ENCODE results near the gene OPCML. TPM values are rescaled to one million over a fixed set of nuclear protein-coding genes. Genes with fewer than 3 reads are reported as not detected.

OPCML gene
- total RNA-seq, 1 experiment from 2014 or later = 0.02 TPM

DNA sequence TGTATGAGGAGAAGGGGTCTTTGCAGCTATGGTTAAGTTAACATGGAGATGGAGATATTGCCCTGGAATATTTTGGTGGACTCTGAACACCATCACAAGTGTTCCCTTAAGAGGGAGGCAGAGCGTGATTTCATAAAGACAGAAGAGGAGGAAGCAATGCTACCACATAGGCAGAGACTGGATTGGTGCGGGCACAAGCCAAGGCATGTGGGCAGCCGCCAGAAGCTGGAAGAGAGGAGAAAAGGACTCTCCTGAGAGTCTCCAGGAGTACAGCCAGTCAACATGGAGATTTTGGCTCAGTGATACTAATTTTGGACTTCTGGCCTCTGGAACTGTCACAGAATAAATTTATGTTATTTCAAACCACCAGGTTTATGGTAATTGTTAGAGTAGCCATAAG is 231.6 kb downstream of the OPCML start:
- DNase-seq (ENCODE audit: low read depth) = no peak

DNA sequence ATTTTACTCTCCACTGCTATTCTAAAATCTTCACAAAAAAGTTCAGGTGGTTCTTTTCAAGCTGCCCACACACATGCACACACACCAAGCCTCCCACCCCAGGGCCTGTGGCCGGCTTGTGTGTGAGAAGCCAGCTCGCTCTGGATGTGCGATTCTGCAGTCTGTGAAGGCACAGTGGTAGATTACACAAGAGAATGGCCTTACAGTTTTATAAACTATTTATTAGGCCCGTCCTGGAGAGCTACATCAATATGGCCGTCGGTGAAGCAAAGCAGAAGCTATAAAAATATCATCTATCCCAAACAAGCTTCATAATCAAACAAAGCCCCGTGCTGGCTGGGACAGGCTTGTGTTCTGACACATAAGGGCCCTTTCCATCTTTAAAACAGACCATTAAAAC is 240.5 kb downstream of the OPCML start:
- no peak for DNase-seq (ENCODE audit: low read depth)

DNA sequence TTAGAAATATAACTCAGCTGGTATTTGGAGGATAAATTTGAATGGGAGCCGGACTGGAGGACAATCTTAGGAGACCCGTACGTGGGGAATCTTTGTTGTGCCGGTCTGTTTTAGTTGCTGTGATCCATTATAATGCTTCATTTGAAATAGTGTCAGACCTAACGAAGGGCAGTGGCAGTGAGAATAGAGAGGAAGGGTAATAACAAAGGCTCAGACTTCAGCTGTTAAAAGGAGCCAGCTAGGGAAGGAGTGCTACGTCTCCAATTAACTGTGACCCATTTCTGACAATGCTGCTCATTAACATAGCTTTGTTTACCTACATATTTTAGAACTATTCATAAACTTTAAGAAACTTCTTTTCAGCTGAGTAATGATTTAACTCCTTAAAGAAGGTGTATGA is 246.9 kb downstream of the OPCML start:
- no peak for DNase-seq (ENCODE audit: low read depth)

DNA sequence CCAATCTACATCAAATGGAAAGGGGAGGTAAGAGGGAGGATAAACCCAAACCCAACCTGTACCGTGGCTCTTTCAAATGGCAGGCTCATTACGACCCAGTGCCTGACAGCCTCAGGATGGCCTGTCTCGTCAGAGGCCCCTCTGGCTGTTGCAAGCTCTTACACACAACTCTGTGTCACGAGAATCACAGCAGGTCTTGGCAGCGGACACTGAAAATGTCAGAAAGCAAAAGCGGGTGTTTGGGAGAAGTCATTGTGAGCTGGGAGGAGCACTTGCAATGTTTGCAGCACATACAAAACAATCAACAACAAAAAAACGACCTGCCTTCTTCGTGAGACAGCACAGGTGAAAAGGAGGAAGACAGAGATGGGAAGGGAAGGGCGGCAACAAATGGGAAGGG is 248.1 kb downstream of the OPCML start:
- no peak for DNase-seq (ENCODE audit: low read depth)

DNA sequence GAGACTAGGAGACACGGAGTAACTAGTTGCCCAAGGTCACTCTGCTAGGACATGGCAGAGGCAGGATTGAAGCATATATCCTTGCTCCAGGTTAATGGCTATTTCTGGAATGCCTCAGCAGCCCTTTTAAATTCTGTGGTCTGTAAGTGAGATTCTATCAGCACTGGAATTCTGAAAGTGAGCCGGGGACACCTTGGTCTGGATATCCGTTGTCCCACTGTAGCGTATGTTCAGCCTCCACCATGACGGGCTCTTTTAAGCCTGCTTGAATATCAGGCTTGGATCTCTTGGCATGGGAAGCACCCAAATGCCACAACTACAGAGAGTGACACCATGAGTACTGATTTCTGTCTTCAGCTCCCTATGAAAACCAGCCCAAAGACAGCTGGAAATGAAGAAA is 254.4 kb downstream of the OPCML start:
- no peak for DNase-seq (ENCODE audit: low read depth)

DNA sequence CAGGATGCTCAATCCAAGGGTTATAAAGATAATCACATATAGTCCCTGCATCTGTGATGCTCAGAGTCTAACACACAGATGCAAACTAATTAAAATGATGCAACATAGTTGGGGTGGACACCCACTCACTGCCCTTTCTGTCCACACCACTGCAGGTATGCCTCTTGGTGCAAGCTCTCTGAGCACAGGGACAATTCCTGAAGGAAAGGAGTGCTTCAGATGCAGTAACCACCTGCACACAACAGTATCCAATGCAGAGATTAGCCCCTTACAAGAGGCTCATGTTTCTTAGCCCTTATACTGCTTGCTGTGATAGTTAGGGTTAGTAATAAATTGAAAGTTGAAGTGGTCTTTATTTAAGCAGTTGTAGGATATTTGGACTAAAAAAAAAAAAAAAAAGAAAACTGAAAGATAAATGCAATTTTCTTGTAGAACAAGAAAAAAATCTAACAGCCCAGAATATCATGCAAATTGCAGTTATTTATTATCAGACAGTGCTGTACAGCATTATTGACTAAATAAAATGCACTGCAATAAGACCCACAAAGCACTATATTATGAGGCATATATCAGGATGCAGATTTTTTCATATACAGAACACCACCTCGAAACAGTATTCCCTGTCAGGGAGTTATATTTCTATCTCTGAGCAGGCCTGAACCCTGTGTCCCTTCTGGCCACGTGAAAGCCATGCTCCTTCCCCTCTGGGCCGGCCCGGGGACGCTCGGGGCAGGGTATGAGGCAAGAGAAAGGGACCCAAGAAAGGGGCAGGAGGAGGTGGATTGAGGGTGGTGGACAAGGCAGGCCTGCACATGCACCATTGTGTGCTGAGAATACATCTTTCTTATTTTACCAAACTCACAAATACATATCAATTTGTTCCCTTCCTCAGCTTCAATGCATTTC is 260.2 kb downstream of the OPCML start:
- no peak for DNase-seq (ENCODE audit: low read depth)

DNA sequence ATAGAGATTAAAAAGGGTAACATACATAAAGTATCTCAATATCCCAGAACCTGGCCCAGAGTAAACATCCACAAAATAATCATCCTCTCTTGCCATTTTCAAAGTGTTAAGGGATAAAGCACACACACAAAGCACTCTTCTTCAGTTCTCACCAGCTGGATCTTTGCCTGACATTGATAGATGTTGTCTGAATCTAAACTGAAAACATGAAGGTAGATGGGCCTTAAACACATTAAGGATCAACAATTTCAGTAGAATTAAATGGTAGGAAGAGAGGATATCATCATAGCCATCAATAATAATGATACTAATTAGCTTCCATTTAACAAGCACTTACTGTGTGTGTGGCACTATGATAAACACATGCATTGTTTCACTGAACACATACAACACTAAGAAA is 261.1 kb downstream of the OPCML start:
- DNase-seq (ENCODE audit: low read depth) = no peak

DNA sequence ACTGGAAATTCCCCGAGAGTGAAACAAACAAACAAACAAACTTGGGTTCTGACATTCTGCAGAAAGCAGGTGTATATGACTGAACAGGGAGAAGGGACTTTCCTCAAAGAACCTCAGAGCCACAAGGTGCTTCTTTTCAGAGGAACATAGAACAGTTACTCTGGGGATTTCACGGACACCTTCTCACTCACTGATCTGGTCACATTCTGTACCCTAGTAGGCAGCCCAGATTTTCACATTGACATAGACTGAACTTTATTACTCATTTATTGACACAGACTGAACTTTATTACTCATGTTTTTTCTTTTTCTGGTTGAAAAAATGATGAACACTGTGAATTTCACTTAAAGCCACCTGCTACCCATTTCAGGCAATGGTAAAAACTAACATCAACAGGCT is 263.0 kb downstream of the OPCML start:
- no peak for DNase-seq (ENCODE audit: low read depth)

DNA sequence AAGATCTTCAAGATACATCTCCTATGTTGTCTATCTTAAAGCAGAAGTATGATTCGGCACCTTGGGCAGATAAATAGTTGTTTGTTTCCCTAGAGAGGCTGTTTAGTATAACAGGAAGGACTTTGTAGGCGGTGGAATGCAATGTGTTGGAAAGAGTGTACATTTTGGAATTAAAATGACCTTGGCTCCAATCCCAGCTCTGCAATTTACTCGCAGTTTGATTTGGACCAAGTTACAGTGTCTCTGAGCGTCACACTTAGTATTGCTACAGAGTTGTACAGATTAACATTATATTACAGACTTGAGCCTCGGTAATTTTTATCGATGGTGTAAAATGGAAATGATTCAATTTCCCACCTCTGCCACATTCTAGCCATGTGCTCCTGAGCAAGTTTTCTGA is 265.3 kb downstream of the OPCML start:
- no peak for DNase-seq (ENCODE audit: low read depth)

DNA sequence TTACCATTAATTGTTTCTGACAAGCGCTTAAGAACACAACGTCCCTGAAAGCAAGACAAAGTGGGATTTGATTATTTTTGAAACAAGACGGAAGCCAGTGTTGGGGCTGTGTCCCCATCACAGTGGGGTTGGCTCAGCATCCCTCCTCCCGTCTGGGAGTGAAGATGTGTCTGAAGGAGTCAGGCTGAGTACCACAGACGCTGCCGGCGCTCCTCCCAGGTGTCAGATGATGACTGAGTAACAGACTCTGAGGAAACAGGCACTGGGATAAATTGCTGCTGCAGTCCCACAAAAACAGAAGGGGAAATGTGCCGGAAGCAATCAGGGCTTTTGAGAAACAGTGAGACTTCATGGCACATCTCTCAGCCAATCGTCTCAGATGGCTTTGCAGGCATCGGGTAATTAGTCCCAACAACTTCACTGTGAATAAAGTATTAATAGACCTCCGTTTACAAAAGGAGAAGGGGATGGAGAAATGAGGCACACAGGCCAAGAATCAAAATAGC is 266.7 kb downstream of the OPCML start:
- DNase-seq (ENCODE audit: low read depth) = no peak

DNA sequence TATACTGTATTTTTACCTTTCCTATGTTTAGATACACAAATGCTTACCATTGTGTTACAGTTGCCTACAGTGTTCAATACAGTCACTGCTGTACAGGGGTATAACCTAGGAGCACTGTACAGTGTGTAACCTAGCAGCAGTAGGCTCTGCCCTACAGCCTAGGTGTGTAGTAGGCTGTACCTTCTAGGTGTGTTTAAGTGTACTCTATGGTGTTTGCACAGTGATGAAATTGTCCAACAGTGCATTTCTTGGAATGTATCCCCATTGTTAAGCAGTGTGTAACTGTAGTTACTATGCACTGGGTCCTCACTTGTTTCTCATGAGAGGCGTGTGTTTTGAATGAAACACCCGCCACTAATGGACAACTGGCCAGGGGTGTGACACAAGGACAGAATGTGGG is 269.0 kb downstream of the OPCML start:
- no peak for DNase-seq (ENCODE audit: low read depth)

DNA sequence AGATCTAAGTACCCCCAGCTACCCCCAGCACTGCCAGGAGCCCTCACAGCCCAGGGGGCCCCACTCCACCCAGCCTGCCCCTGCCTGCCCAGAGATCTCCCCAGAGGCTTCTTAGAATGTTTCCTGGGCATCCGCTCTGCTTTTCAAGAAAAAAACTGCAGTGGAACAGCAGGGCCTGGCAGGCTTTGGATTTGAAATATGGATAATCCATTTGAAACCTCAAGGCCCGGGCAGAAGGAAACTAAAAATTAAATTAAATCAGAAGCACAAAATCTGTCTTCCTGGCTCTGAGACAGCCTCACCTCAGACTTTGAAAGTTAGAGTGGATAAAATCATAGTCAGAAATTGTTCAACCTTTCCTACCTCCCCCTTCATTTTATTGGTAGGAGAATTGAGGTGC is 273.6 kb downstream of the OPCML start:
- no peak for DNase-seq (ENCODE audit: low read depth)

DNA sequence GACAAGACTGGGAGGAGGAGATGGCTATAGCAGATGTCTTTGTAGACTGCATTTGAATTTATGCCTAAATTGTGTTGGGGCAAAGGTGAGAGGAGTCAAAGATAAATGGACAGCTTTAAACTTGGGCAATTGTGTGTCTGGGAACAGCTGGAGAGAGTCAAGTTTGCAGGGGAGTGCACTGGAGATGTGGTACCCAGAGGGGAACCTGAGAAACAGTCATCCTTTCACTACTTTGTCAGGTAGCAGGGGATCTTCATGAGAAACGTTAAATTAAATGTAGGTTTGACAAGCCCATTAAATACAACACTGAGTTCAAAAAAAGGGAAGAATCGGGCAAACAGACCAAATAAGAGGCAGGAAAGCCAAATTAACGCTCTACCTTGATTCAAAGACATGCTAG is 277.7 kb downstream of the OPCML start:
- DNase-seq (ENCODE audit: low read depth) = no peak

DNA sequence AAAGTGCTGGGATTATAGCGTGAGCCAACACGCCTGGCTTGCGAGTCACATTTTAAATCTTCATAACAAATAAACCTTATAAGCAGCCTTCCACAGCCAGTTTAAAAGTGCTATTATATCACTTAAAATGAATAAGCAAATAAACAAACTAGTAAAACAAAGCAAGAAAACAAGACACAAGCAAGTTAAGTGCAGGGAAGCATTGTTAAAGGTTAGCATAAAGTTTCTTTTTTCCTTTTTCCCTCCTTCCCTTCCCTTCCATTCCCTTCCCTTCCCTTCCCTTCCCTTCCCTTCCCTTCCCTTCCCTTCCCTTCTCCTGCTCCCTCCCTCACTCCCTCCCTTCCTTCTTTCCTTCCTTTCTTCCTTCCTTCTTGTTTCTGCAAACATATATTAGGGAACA is 278.7 kb downstream of the OPCML start:
- no peak for DNase-seq (ENCODE audit: low read depth)

DNA sequence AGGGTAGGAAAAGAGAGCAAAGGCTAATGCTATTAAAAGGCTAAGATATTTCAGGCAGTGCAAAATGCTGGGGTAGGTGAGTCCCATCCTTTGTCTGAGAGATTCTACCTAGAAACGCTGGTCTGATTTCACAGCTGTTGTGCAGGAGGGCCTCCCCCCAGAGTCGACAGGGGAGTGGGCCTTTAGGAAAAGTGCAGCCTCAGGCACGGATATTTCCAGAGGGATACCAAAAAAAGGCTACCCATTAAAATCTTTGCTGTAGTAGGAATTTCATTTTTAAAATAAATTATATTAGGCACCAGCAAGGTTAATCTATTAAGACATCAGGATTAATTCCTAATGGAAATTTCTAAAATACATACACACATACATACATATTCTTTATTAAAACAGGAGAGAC is 280.5 kb downstream of the OPCML start:
- no peak for DNase-seq (ENCODE audit: low read depth)

DNA sequence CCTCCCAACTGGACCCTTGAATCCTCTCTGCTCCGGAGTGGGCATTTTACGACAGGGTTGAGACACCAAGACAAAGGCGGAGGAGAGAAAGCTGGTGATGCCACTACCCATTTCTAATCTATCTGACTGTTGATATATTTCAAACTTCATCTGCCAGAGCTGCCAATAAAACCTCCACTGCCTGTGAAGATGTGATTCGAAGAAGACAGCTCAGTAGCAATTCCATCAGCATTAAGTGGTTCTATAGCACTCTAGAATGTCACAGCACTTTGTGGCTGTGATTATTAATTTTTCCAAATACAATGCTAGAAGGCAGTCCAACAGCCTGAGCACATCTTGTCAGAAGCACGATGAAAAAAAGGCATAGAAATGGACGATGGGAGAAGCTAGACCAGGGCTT is 282.8 kb downstream of the OPCML start:
- no peak for DNase-seq (ENCODE audit: low read depth)

DNA sequence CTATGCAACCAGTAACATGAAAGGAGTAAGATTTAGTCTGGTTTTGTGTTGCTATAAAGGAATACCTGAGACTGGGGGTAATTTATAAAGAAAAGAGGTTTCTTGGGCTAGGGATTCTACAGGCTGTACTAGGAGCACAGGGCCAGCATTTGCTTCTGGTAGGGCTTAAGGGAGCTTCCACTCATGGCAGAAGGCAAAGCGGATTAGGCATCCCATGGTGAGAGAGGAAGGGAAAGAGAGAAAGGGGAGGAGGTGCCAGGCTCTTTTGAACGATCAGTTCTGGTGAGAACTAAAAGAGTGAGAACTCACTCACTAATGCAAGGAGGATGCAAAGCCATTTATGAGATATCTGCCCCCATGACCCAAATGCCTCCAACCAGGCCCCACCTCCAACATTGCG is 283.2 kb downstream of the OPCML start:
- DNase-seq (ENCODE audit: low read depth) = no peak

DNA sequence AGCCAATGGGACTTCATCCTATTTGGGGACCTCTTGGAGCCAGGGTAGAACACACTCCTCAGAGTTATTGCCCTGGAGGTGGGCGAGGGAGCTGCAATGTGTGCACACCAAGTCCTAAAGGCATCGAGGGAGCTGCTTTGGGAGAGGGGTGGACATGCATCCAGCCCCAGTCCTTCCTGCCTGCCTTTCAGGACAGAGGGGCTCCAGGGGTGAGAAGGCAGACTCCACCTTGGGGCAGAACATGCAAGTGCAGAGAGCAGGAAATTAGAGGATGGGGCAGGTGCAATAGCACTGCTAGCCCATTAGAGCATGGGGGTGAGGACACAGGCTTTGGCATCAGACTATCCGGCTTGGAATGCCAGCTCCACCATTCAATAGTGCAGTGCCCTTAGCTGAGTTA is 288.5 kb downstream of the OPCML start:
- no peak for DNase-seq (ENCODE audit: low read depth)

DNA sequence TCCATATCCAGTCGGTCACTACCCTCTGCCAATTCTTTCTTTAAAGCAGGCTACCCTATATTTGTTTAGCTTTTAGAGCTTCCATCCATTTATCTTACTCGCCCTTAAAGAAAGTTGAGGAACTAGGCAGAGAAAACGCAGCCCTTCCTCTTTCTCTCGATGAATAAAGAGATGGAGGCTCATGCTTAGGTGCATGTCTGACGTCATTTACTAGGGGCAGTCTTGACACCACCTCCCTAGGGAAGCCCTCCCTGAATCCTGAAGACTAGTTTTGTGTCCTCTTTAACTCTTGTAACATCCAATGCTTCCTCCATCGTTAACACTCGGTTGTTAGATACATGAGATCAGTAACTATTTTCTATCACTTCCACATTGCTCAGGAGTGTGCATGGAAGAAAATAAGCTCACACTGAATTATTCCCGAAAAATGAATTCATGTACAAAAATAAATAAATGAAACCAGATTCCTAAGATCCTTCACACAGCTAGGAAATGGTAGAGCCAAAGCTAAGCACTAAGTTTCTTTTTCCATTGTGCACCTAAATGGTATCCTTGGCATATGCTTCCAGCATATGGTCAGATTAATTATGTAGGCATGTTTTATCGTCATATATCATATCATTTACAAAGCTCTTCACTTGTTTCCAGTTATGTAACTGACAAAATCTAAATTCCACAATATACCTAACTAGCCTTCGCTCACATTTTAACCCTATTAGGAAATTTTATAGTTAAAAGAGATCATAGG is 291.2 kb downstream of the OPCML start:
- DNase-seq (ENCODE audit: low read depth) = no peak

DNA sequence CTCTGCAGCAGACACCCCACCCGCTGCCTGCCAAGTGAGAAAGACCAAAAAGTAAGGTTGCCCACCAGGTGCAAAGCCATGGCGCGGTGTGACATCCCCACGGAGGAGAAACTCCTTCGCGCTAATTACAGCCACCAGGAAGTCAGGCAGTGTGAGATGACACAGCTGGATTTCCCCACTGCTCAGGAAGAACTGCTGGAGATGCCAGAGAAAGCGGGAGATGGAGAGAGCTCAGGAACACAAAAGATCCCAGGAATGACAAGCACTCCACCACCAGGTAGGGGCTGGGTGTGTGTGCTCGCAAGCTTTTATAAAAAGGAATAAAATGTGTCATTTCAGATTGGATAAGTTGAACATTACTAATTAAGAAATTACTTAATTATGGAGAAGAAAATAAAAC is 292.7 kb downstream of the OPCML start:
- no peak for DNase-seq (ENCODE audit: low read depth)

DNA sequence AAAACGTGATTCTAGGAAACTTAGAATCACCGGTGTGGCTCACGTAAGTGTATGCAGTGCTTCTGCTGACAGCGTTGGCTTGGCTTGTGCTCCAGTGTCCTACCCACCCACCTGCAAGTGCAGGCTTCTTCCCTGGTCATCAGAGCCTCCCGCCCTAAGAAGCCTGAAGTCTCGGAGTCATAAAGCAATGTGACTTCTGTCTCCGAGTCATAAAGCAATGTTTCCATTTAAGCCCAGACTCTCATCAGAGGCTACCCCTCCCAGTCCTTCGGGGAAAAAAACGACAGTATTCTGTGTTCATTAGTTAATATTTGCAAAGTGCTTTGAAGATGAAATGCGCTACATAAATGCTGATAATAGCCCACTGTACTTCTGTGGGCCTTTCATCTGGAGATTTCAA is 293.8 kb downstream of the OPCML start:
- no peak for DNase-seq (ENCODE audit: low read depth)

DNA sequence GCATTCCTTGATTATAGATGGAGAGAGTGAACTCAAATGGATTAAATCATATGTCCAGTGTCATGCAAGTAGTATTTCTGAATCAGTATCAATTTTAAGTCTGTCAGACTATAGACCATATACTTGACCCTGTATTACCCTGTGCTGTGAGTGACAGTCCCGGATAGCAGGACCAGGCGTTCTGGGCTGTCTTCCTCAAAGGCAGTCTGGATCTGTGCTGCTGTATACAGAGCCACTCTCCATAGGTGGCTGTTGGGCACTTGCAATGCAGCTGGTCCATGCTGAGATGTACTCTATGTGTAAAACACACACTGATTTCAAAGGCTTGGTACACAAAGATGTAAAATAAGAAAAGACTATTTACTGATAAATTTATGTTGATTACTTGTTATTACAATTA is 294.3 kb downstream of the OPCML start:
- DNase-seq (ENCODE audit: low read depth) = no peak

DNA sequence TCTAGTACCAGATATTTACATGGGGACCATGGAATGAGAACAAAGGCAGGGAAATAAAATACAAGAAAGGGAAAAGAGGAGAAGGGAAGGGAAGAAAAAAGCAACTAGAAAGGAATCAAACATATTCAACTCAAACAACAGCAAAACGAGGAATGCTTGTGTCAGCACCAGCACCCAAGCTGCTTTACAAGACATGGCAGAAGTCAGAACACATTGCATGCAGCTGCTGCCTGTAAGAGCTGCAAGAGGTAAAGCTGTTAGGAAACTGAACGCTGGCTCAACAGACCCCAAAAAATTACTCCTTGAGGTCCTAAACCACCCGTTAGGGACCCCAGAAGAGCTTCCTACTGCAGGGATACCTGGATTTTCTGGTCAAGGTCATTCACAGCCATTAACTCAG is 296.9 kb downstream of the OPCML start:
- DNase-seq (ENCODE audit: low read depth) = no peak

Data from M059J (cell line).